SK-MEL-5 (cell line): Measurements from ENCODE around the gene TRPM8. TPM values are rescaled to one million over a fixed set of nuclear protein-coding genes. Genes with fewer than 3 reads are reported as not detected.
"Not testable (repeated sequence)": the region's sequence is repeated elsewhere in the genome, so short reads cannot be mapped to it uniquely, and the experiment has no call there.

Source experiments
- DNase-seq: peaks from one replicate; pipeline ENCODE4 v3.0.0-alpha.2; 2016; ENCODE audit warnings: low read depth, low spot score
- in situ Hi-C: cut with HindIII; loops from 2 replicates; pipeline ENCODE4 v1.10.0; 2016; ENCODE audit warnings: low sequenced_read_pairs, high pct_unique_total_duplicates, low pct_unique_long_range_greater_than_20kb
- total RNA-seq: library from RNA; depleted of rRNA; stranded (reverse); fragments of >200 nt; shearing (Covaris generic); gene quantifications from 2 replicates; pipeline ENCODE4 v1.2.3, GENCODE V29; 2014

The TRPM8 gene
- total RNA-seq, 1 experiment from 2014 or later, result 28.7 TPM

- in situ Hi-C loops, result no loop called here
- DNase-seq, result no peak
Measured at GRCh38 chr2:233964581-233964980, 47.4 kb downstream of the TRPM8 start.

DNA sequence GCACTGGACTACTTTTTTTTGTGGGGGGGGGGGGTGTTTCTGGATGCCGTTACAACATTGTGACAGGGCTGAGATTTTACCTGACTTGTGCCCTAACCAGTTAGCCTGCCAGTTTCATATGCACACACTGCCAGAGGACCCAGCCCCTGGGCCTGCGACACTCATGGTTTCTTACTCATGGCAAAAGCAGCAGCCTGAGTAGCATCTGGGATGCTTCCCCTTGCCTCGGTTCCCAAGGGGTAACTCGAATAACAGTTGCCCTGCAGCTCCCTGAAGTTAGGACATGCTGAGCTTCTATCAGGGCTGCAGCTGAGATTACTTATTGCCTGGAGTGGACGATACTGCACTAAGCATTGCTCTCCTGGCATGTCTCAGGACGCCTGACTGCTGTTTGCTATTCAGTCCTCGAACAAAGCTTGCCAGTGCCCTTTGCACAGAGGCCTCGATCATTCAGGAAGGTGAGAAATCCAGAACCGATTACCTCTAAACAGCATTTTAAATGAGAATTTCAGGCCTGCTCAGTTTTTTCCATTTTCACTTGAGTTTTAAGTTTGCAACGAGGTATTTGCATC lies 47.9 kb downstream of the TRPM8 start:
- no peak for DNase-seq

DNA sequence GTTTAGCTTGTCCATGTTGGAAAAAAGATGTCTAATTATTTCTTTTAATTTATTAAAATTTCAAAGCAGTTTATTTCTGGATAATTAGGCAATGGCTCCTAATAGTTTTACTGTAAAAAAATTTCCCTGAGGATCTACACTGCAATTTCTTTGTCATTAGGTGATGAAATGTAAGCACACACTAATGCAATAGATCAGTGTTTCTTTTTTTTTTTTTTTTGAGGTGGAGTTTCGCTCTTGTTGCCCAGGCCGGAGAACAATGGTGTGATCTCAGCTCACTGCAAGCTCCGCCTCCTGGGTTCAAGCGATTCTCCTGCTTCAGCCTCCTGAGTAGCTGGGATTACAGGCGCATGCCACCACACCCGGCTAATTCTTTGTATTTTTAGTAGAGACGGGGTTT lies 48.5 kb downstream of the TRPM8 start:
- in situ Hi-C loops, DNase-seq: not testable (repeated sequence)

More for the DNA sequence above, 47.9 kb downstream of the TRPM8 start:
- in situ Hi-C loops, result no loop called here

DNA sequence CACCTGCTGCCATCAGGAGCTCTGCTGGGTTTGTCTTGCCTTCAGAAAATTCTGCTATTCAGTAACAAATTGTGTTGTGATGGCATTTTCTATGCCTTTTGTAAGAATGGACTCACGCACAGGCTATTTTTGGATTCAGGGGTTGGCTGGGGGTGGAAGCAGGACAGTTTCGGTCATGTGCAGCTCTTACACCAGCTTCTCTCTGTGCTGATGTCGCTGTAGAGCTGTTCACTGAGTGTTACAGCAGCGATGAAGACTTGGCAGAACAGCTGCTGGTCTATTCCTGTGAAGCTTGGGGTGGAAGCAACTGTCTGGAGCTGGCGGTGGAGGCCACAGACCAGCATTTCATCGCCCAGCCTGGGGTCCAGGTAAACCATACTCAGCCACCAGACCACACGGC lies 49.2 kb downstream of the TRPM8 start:
- in situ Hi-C loops, result no loop called here
- peak; percentile 82 for DNase-seq

DNA sequence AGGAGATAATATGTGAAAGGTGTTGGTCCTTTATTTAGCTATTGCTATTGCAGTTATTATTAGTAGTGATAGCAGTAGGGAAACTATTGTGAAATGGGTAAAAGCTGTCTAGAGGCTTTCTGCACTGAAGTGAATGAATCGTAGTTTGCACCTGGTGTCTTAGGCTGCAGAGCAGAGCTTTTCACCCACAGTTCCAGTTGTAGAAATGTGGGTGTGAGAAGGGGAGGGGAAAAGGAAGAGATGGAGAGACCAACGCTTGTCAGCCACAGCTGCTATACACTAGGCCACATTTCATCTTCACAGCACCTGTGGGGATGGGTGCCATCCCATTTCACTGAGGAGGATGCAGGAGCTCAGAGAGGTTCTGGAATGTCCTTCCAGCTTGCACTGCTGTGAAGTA lies 50.0 kb downstream of the TRPM8 start:
- DNase-seq, result no peak
- in situ Hi-C loops, result no loop called here

DNA sequence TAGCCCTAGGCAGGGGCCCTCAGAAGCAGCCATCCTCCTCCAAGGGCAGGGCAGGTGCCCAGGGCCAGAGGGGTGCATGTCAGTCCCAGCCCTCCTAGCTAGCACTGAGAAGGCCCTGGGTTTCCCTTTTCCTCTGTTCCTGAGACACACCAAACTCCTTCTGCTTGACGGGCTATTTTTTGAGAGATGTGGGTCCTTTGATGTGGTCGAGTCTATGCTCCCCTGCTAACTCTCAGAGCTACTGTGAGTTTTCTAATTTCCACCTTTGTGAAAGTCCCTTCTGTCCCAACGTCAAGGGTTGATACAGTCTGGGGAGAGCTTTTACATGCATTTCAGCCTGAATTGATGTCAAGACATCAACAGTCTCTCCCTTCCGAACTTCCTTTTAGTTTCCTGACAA lies 51.4 kb downstream of the TRPM8 start:
- in situ Hi-C loops, result no loop called here

DNA sequence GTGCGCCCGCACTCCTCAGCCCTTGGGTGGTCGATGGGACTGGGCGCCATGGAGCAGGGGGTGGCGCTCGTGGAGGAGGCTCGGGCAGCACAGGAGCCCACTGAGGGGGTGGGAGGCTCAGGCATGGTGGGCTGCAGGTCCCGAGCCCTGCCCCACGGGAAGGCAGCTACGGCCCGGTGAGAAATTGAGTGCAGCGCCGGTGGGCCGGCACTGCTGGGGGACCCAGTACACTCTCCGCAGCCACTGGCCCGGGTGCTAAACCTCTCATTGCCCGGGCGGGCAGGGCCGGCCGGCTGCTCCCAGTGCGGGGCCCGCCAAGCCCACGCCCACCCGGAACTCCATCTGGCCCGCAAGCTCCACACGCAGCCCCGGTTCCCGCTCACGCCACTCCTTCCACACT lies 55.3 kb downstream of the TRPM8 start:
- in situ Hi-C loops, DNase-seq: not testable (repeated sequence)

More for the DNA sequence above, 51.4 kb downstream of the TRPM8 start:
- DNase-seq, result no peak

DNA sequence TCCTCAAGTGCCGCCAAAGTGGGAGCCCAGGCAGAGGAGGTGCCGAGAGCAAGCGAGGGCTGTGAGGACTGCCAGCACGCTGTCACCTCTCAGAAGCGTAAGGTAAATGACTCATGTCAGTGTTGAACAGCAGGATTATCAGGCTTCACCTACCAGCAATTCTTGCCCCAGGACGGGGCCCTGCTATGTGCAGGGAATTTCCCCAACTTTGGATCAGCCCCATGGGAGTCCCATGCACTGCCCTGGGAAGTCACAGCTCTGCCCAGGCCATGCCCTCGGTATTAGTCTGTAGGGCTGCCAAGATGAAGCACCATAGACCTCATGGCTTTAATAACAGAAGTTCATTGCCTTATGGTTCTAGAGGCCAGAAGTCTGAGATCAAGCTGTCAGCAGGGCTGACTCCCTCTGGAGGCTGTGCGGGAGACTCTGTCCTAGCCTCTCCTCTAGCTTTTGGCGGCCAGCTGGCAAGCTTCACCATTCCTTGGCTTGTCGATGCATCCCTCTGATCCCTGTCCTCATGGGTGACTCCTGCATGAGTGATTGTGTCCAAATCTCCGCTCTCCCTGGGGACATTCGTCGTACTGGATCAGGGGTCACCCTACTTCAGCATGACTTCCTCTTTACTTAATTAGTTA lies 55.9 kb downstream of the TRPM8 start:
- in situ Hi-C loops, result no loop called here
- DNase-seq, result peak; percentile 10

GRCh38 chr2:233973786-233974185 lies 56.6 kb downstream of the TRPM8 start:
- peak; percentile 61 for DNase-seq
- in situ Hi-C loops, result no loop called here

- peak; percentile 97 for DNase-seq
- in situ Hi-C loops, result no loop called here
Measured at GRCh38 chr2:233974530-233975071, 57.4 kb downstream of the TRPM8 start.

DNA sequence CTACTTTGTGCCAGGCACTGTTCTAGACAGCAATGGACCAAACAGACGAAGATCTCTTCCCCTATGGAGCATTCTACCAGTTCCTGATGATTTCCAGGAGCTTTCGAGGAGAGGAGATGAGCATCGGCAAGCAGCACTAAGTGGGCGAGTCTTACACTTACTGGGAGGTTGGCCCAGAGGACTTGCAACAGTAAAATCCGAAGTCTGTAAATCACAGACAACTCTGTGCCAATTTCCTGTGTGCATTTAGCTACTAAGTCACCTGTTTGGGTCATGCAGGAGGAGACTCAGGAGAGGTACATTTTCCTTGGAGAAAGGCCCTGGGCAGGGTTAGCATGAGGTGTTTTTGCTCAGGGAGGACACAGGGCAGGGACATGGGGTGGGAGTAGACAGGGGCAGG lies 58.9 kb downstream of the TRPM8 start:
- no peak for DNase-seq
- in situ Hi-C loops, result no loop called here

GRCh38 chr2:233976690-233977294 lies 59.6 kb downstream of the TRPM8 start:
- DNase-seq, result peak; percentile 82
- in situ Hi-C loops, result no loop called here

DNA sequence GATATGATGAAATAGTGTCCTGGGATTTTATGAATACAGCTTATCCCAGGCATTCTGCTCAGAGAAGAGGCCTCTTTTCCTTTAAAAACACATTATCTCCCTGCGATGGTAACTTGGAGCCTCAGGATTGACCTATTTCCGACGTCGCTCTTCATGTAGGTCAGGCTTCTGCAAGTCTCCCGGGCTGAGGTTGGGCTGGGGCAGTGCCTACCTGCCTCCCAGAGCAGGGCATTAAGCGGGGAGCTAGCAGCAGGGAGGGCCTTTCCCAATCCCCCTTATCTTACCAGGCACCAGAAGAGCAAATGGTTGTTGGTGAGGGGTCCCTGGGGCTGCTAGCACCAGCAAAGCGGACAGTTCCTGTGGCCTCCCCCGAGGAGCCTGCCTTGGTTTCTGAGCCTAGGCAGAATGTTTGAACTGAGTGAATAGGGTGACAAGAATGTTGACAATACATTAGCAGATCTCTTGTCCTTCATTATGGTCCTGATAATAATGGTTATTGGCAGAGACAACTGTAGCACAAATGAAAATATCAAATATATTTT lies 60.2 kb downstream of the TRPM8 start:
- DNase-seq, result no peak

GRCh38 chr2:233979748-233980147 lies 62.6 kb downstream of the TRPM8 start:
- DNase-seq, result no peak
- in situ Hi-C loops, result no loop called here

More for the DNA sequence above, 60.2 kb downstream of the TRPM8 start:
- in situ Hi-C loops, result no loop called here

- no peak for DNase-seq
- in situ Hi-C loops, result no loop called here
Measured at GRCh38 chr2:233980955-233981561, 63.9 kb downstream of the TRPM8 start.

- DNase-seq, result peak; percentile 46
- in situ Hi-C loops, result no loop called here
Measured at GRCh38 chr2:233981574-233982420, 64.6 kb downstream of the TRPM8 start.

- peak; percentile 32 for DNase-seq
- in situ Hi-C loops, result no loop called here
Measured at GRCh38 chr2:233982421-233983121, 65.4 kb downstream of the TRPM8 start.
